Transverse colon (tissue), 3 donors: ENCODE results near the gene FOXO1.

Experiments
- POLR2A ChIP-seq: fragments of 450-650 bp; IDR thresholded peaks from one replicate; pipeline ENCODE4 v1.6.1; 2016; ENCODE audit warnings: antibody characterized with exemption, mild to moderate bottlenecking, moderate library complexity
- TF ChIP-seq, protein P1 (sequence below), 5 experiments: fragments of 200-600 bp in 3 of 5; fragments of 450-650 bp in 2 of 5; sonication (generic) in 3 of 5; IDR thresholded peaks; 1 replicate in 2 of 5; 2 replicates in 3 of 5; pipeline ENCODE4 v1.5.1; 2016 to 2017; ENCODE audit warnings: antibody characterized with exemption in 5 of 5, inconsistent platforms in 3 of 5, mild to moderate bottlenecking in 2 of 5, moderate library complexity in 1 of 5

DNA sequence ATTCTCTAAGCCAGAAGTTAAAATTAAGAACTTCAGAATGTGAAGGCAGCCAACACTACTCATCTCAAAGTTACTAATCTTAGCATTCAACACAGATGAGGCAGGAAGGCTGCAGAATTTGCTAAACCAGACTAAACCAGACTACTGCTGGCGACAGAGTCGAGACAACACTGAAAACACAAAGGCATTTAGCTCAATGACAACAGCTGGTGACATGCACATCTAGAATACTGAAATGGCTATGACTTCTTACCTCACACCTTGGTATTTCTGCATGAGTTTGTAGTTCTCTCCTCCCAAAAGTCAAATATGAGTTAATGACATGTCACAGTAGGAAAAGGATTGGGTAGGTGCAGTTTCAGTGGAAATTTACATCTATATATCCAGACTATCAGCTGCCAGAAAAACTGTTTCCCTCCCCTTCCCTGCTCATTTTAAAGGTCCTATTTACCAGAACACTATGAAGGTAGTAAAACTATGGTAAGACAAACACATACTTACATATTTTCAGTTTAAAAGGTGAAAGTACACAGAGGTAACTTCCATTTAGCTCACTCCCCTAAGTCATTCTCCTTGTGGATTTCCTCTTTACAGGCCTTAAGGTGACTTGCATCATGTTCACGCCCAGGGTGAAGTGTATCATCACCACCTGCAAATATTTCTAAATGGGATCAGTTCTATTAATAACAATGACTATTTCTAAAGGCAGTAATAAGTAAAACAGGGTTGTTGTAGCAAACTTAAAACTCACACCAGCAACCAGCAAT, 21.4 kb downstream of the FOXO1 start:
- TF ChIP-seq, protein P1, sequence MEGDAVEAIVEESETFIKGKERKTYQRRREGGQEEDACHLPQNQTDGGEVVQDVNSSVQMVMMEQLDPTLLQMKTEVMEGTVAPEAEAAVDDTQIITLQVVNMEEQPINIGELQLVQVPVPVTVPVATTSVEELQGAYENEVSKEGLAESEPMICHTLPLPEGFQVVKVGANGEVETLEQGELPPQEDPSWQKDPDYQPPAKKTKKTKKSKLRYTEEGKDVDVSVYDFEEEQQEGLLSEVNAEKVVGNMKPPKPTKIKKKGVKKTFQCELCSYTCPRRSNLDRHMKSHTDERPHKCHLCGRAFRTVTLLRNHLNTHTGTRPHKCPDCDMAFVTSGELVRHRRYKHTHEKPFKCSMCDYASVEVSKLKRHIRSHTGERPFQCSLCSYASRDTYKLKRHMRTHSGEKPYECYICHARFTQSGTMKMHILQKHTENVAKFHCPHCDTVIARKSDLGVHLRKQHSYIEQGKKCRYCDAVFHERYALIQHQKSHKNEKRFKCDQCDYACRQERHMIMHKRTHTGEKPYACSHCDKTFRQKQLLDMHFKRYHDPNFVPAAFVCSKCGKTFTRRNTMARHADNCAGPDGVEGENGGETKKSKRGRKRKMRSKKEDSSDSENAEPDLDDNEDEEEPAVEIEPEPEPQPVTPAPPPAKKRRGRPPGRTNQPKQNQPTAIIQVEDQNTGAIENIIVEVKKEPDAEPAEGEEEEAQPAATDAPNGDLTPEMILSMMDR (IDR thresholded peaks at IDR 0.05) = no peak
- TF ChIP-seq POLR2A = no peak
